OCI-LY7 (cell line): Measurements from ENCODE around the gene FBXL14. TPM values are rescaled to one million over a fixed set of nuclear protein-coding genes. Genes with fewer than 3 reads are reported as not detected.

ENCODE experiments used
- BruUV-seq: library from RNA; stranded (reverse); fragments of 400-500 nt; replicated peaks from 2 replicates; lab custom pipeline; 2021; lab: Mats Ljungman, UMichigan
- CTCF ChIA-PET: fragments of 300-600 bp; sonication (Branson Sonifier 250); formaldehyde crosslinking; loops from one replicate; lab custom pipeline; 2022; ENCODE audit warnings: antibody characterized with exemption; ENCODE audit not compliant: unreplicated experiment; lab: Charles Lee
- POLR2A ChIA-PET: fragments of 300-600 bp; sonication (Branson Sonifier 250); formaldehyde crosslinking; loops from one replicate; lab custom pipeline; 2022; ENCODE audit warnings: antibody characterized with exemption; lab: Charles Lee
- DNase-seq: peaks from one replicate; pipeline ENCODE4 v3.0.0-alpha.2; 2015; ENCODE audit warnings: low spot score
- H2AFZ ChIP-seq: fragments of 200-600 bp; sonication (generic), shearing (Covaris generic); 2 replicates; pipeline ENCODE4 v1.6.1; 2014; ENCODE audit warnings: mild to moderate bottlenecking, antibody characterized with exemption, low read length, moderate library complexity
- H3K27ac ChIP-seq: fragments of 200-600 bp; sonication (generic); 2 replicates; pipeline ENCODE4 v1.5.1; 2014; ENCODE audit warnings: mixed run types, low read depth, mild to moderate bottlenecking, moderate library complexity, low read length, inconsistent platforms; ENCODE audit not compliant: poor library complexity, severe bottlenecking
- H3K36me3 ChIP-seq: fragments of 200-600 bp; sonication (generic); 2 replicates; pipeline ENCODE4 v1.6.1; 2014; ENCODE audit warnings: mild to moderate bottlenecking, antibody characterized with exemption, low read length, moderate library complexity, mixed read lengths; ENCODE audit not compliant: insufficient read depth
- H3K4me1 ChIP-seq: fragments of 200-600 bp; sonication (generic); 2 replicates; pipeline ENCODE4 v1.5.1; 2014; ENCODE audit warnings: mild to moderate bottlenecking, low read length; ENCODE audit not compliant: insufficient read depth, poor library complexity, severe bottlenecking
- H3K4me2 ChIP-seq: fragments of 200-600 bp; sonication (generic); 2 replicates; pipeline ENCODE4 v1.6.1; 2014; ENCODE audit warnings: mild to moderate bottlenecking, low read length
- H3K4me3 ChIP-seq: fragments of 200-600 bp; sonication (generic); 2 replicates; pipeline ENCODE4 v1.5.1; 2014; ENCODE audit warnings: mild to moderate bottlenecking, low read depth, low read length; ENCODE audit not compliant: poor library complexity, severe bottlenecking
- H3K79me2 ChIP-seq: fragments of 200-600 bp; sonication (generic); 2 replicates; pipeline ENCODE4 v1.6.1; 2016; ENCODE audit warnings: low read depth, mild to moderate bottlenecking, low read length, moderate library complexity, mixed read lengths; ENCODE audit not compliant: insufficient read depth
- H3K9me2 ChIP-seq: fragments of 200-600 bp; sonication (generic); 2 replicates; pipeline ENCODE4 v1.6.1; 2016; ENCODE audit warnings: mild to moderate bottlenecking, low read length, mixed read lengths; ENCODE audit not compliant: insufficient read depth
- H3K9me3 ChIP-seq: fragments of 200-600 bp; sonication (generic); 2 replicates; pipeline ENCODE4 v1.6.1; 2014; ENCODE audit warnings: mild to moderate bottlenecking, mixed run types, low read length, mixed read lengths
- H4K20me1 ChIP-seq: fragments of 200-600 bp; sonication (generic); 2 replicates; pipeline ENCODE4 v1.6.1; 2014; ENCODE audit warnings: mild to moderate bottlenecking, antibody characterized with exemption, low read length, moderate library complexity, mixed read lengths; ENCODE audit not compliant: insufficient read depth
- CTCF ChIP-seq: fragments of 200-600 bp; sonication (generic); conservative IDR thresholded peaks from 2 replicates; pipeline ENCODE4 v1.5.1; 2014; ENCODE audit warnings: mild to moderate bottlenecking, antibody characterized with exemption, low read length, moderate library complexity, mixed read lengths
- EZH2phosphoT487 ChIP-seq: fragments of 200-600 bp; sonication (generic); IDR thresholded peaks from 2 replicates; pipeline ENCODE4 v1.6.1; 2018; ENCODE audit warnings: low read depth, borderline replicate concordance, mild to moderate bottlenecking, mixed run types, antibody characterized with exemption, low read length, moderate library complexity, mixed read lengths
- intact Hi-C: fragments of 100-400 bp; cut with micrococcal nuclease; formaldehyde crosslinking; loops from one replicate; pipeline ENCODE4 v1.10.0; 2022; ENCODE audit not compliant: unreplicated experiment
- total RNA-seq, 2 experiments: library from RNA; depleted of rRNA in 1 of 2; stranded (reverse); fragments of >200 nt in 1 of 2; shearing (Covaris generic) in 1 of 2; gene quantifications; 2 replicates each; pipeline ENCODE4 v1.2.3, GENCODE V29; 2014 to 2022

FBXL14 gene
- total RNA-seq, 2 experiments from 2014 or later = 33.4 to 45.5 TPM

- H3K36me3 ChIP-seq = no peaks in the 10 kb centered on the region
- H3K4me2 ChIP-seq = peak overlapping the region; percentile 67
- H3K4me1 ChIP-seq = peaks cover 15% of the 10 kb centered on the region
- H3K4me3 ChIP-seq = peak overlapping the region; percentile 55
- TF ChIP-seq CTCF = 0 out of 2 replicates have a peak, but pooled peaks have one; percentile 24
- no peak for TF ChIP-seq EZH2phosphoT487
- no peak overlapping the region for H3K27ac ChIP-seq
- DNase-seq = peak; percentile 10
- BruUV-seq = no TSS peak
- ChIA-PET CTCF (interaction anchor here (1.2 to 1.5 kb wide), 2 partner anchors 11 to 17 kb away, joined by 3 read pairs; no protein-coding TSS in a partner anchor), POLR2A (interaction anchor here (0.7 to 1.2 kb wide), 3 partner anchors 14 to 100 kb away, joined by 3 to 5 read pairs (median 3); no protein-coding TSS in a partner anchor)
- no peaks in the 10 kb centered on the region for H3K9me3 ChIP-seq
- no peaks in the 10 kb centered on the region for H3K79me2 ChIP-seq
- no peak overlapping the region for H2AFZ ChIP-seq
- H4K20me1 ChIP-seq = no peaks in the 10 kb centered on the region
- intact Hi-C loops = loop anchor here (5.0 kb wide), 1 partner anchor 312 kb away; no protein-coding TSS in a partner anchor
- H3K9me2 ChIP-seq = no peaks in the 10 kb centered on the region
Observed at GRCh38 chr12:1630133-1630826, 35.9 kb upstream of the FBXL14 start.

- no peaks in the 10 kb centered on the region for H3K9me2 ChIP-seq
- CTCF ChIA-PET = interaction anchor here (0.6 to 1.5 kb wide), 3 partner anchors 10 to 28 kb away, joined by 3 read pairs; no protein-coding TSS in a partner anchor
- H3K27ac ChIP-seq = no peak overlapping the region
- H3K9me3 ChIP-seq = no peaks in the 10 kb centered on the region
- H3K36me3 ChIP-seq = no peaks in the 10 kb centered on the region
- peaks cover 15% of the 10 kb centered on the region for H3K4me1 ChIP-seq
- POLR2A ChIA-PET = interaction anchor here (0.9 to 1.2 kb wide), 2 partner anchors 20 to 28 kb away, joined by 3 to 4 read pairs; no protein-coding TSS in a partner anchor
- H3K4me3 ChIP-seq = peak overlapping the region; percentile 55
- DNase-seq = peak; percentile 60
- no peaks in the 10 kb centered on the region for H4K20me1 ChIP-seq
- H2AFZ ChIP-seq = no peak overlapping the region
- BruUV-seq = no TSS peak
- intact Hi-C loops = loop anchor here (5.0 kb wide), 1 partner anchor 313 kb away; no protein-coding TSS in a partner anchor
- peak overlapping the region; percentile 67 for H3K4me2 ChIP-seq
- H3K79me2 ChIP-seq = no peaks in the 10 kb centered on the region
- TF ChIP-seq CTCF = peak; percentile 44
- TF ChIP-seq EZH2phosphoT487 = no peak
Observed at GRCh38 chr12:1629338-1630132, 35.2 kb upstream of the FBXL14 start.
